Gastrocnemius medialis (tissue), 4 donors: Measurements from ENCODE around the gene UAP1. TPM values are rescaled to one million over a fixed set of nuclear protein-coding genes. Genes with fewer than 3 reads are reported as not detected.
"Not testable (repeated sequence)": the region's sequence is repeated elsewhere in the genome, so short reads cannot be mapped to it uniquely, and the experiment has no call there.

ENCODE experiments used
- ATAC-seq, 2 donors: fragments of 150-250 bp; one replicate each; pipeline ENCODE4 v1.9.1; 2016
- DNase-seq, 2 donors: peaks; one replicate each; pipeline ENCODE4 v3.0.0-alpha.2; 2019
- H3K27ac ChIP-seq, 4 donors: fragments of 200-600 bp; sonication (generic); 1 replicate in 1 of 4; 2 replicates in 3 of 4; pipeline ENCODE4 v1.5.1; 2016 to 2018; ENCODE audit warnings: mild to moderate bottlenecking in 2 of 4, moderate library complexity in 1 of 4
- H3K27me3 ChIP-seq, 3 donors: fragments of 200-600 bp; sonication (generic) in 2 of 3; 1 replicate in 1 of 3; 2 replicates in 2 of 3; pipeline versions ENCODE4 v1.5.1 to v1.6.0; 2016 to 2019; ENCODE audit warnings: mild to moderate bottlenecking in 1 of 3, moderate library complexity in 1 of 3
- H3K36me3 ChIP-seq, 2 donors: fragments of 200-600 bp; sonication (generic) in 1 of 2; one replicate each; pipeline ENCODE4 v1.5.1; 2017 to 2018
- H3K4me1 ChIP-seq, 2 donors: fragments of 200-600 bp; sonication (generic) in 1 of 2; one replicate each; pipeline ENCODE4 v1.5.1; 2016 to 2017; ENCODE audit warnings: mild to moderate bottlenecking in 2 of 2
- H3K4me3 ChIP-seq, 4 donors: fragments of 200-600 bp; sonication (generic) in 3 of 4; 1 replicate in 1 of 4; 2 replicates in 3 of 4; pipeline ENCODE4 v1.5.1; 2016 to 2019; ENCODE audit warnings: mild to moderate bottlenecking in 2 of 4
- H3K9me3 ChIP-seq, 3 donors: fragments of 200-600 bp; sonication (generic) in 2 of 3; 1 replicate in 1 of 3; 2 replicates in 2 of 3; pipeline ENCODE4 v1.5.1; 2016 to 2019
- CTCF ChIP-seq, 5 experiments: fragments of 450-650 bp in 3 of 5; fragments of 200-600 bp in 2 of 5; sonication (generic) in 2 of 5; IDR thresholded peaks in 4 of 5; conservative IDR thresholded peaks in 1 of 5; 1 replicate in 4 of 5; 2 replicates in 1 of 5; pipeline ENCODE4 v1.5.1; 2016 to 2019; ENCODE audit warnings: antibody characterized with exemption in 5 of 5, mild to moderate bottlenecking in 3 of 5, moderate library complexity in 3 of 5
- POLR2A ChIP-seq, 2 donors: fragments of 450-650 bp; IDR thresholded peaks; one replicate each; pipeline ENCODE4 v1.6.1; 2017; ENCODE audit warnings: antibody characterized with exemption in 2 of 2, mild to moderate bottlenecking in 2 of 2, moderate library complexity in 2 of 2
- in situ Hi-C, 4 donors: fragments of 200-750 bp; cut with MboI; loops; one replicate each; pipeline versions ENCODE4 v1.15.0 to v1.8.0; 2017; ENCODE audit warnings: low sequenced_read_pairs in 4 of 4
- intact Hi-C: fragments of 100-400 bp; cut with DNase I; formaldehyde crosslinking; loops from one replicate; pipeline ENCODE4 v1.15.1; 2023; ENCODE audit warnings: low total_unique reads
- total RNA-seq, 4 donors: library from RNA; depleted of rRNA; stranded (reverse); fragments of >200 nt; gene quantifications; one replicate each; pipeline versions ENCODE4 v1.1.0 to v1.2.3, GENCODE V29; 2016

The UAP1 gene
- total RNA-seq, 4 donors from 2014 or later = 29.2 to 57.3 (median 43.2) TPM

GRCh38 chr1:162580308-162580707 is 18.8 kb downstream of the UAP1 start:
- Histone ChIP-seq H3K27me3 (no peaks in the 10 kb centered on the region), H3K4me1 (peaks cover 15 to 19% of the 10 kb centered on the region in 2 donors), H3K4me3 (no peak overlapping the region), H3K9me3 (no peaks in the 10 kb centered on the region), H3K36me3 (peaks cover 0 to 29% of the 10 kb centered on the region in 2 donors), H3K27ac (peak overlapping the region; percentile 7 to 57 (median 28))
- in situ Hi-C loops = no loop called here
- intact Hi-C loops = no loop called here
- DNase-seq = no peak
- TF ChIP-seq CTCF (IDR thresholded peaks at IDR 0.05 in 4 of 5, conservative IDR thresholded peaks at IDR 0.05 in 1 of 5) = no peak
- no peak for TF ChIP-seq POLR2A (IDR thresholded peaks at IDR 0.05)
- peak in 1 of 2 donors; percentile 75 for ATAC-seq

GRCh38 chr1:162582901-162583300 is 21.4 kb downstream of the UAP1 start:
- H3K4me1 ChIP-seq = peaks cover 15 to 19% of the 10 kb centered on the region in 2 donors
- H3K27me3 ChIP-seq, H3K4me3 ChIP-seq, DNase-seq, H3K9me3 ChIP-seq, ATAC-seq, H3K27ac ChIP-seq, intact Hi-C loops, in situ Hi-C loops: not testable (repeated sequence)
- peaks cover 0 to 35% of the 10 kb centered on the region in 2 donors for H3K36me3 ChIP-seq

GRCh38 chr1:162585101-162585500 is 23.6 kb downstream of the UAP1 start:
- H3K9me3 ChIP-seq, intact Hi-C loops, DNase-seq, H3K4me3 ChIP-seq, ATAC-seq, H3K27ac ChIP-seq, H3K27me3 ChIP-seq, in situ Hi-C loops: not testable (repeated sequence)
- peaks cover 0 to 45% of the 10 kb centered on the region in 2 donors for H3K36me3 ChIP-seq
- peaks cover 12% of the 10 kb centered on the region in 2 donors for H3K4me1 ChIP-seq

GRCh38 chr1:162587347-162587746 is 25.8 kb downstream of the UAP1 start:
- H3K4me3 ChIP-seq = no peak overlapping the region
- in situ Hi-C loops (no loop called here), intact Hi-C loops (no loop called here)
- peaks cover 0 to 54% of the 10 kb centered on the region in 2 donors for H3K36me3 ChIP-seq
- H3K9me3 ChIP-seq = no peaks in the 10 kb centered on the region
- no peaks in the 10 kb centered on the region for H3K27me3 ChIP-seq
- ATAC-seq (no peak), DNase-seq (no peak)
- no peak overlapping the region for H3K27ac ChIP-seq
- TF ChIP-seq CTCF (IDR thresholded peaks at IDR 0.05 in 4 of 5, conservative IDR thresholded peaks at IDR 0.05 in 1 of 5) = no peak
- no peak for TF ChIP-seq POLR2A (IDR thresholded peaks at IDR 0.05)
- no peaks in the 10 kb centered on the region for H3K4me1 ChIP-seq

GRCh38 chr1:162587761-162588260 is 26.3 kb downstream of the UAP1 start:
- Histone ChIP-seq H3K4me3 (no peak overlapping the region), H3K9me3 (no peaks in the 10 kb centered on the region), H3K4me1 (no peaks in the 10 kb centered on the region), H3K27ac (no peak overlapping the region), H3K27me3 (no peaks in the 10 kb centered on the region), H3K36me3 (peaks cover 0 to 57% of the 10 kb centered on the region in 2 donors)
- DNase-seq (no peak), ATAC-seq (no peak)
- intact Hi-C loops (no loop called here), in situ Hi-C loops (no loop called here)
- TF ChIP-seq POLR2A (IDR thresholded peaks at IDR 0.05) (no peak), CTCF (IDR thresholded peaks at IDR 0.05 in 4 of 5, conservative IDR thresholded peaks at IDR 0.05 in 1 of 5) (no peak)

GRCh38 chr1:162590101-162590500 is 28.6 kb downstream of the UAP1 start:
- in situ Hi-C loops = no loop called here

More at GRCh38 chr1:162590101-162590500, 28.6 kb downstream of the UAP1 start:
- no peaks in the 10 kb centered on the region for H3K4me1 ChIP-seq
- H3K36me3 ChIP-seq = peaks cover 3 to 63% of the 10 kb centered on the region in 2 donors
- no peak for ATAC-seq
- H3K27ac ChIP-seq = no peak overlapping the region
- no peak for DNase-seq
- no peaks in the 10 kb centered on the region for H3K9me3 ChIP-seq
- intact Hi-C loops = no loop called here
- no peak for TF ChIP-seq POLR2A (IDR thresholded peaks at IDR 0.05)
- no peak for TF ChIP-seq CTCF (IDR thresholded peaks at IDR 0.05 in 4 of 5, conservative IDR thresholded peaks at IDR 0.05 in 1 of 5)
- no peak overlapping the region for H3K4me3 ChIP-seq
- no peaks in the 10 kb centered on the region for H3K27me3 ChIP-seq
